Stimulated activated CD4-positive, alpha-beta T cell treated with anti-CD3 and anti-CD28 coated beads, Interleukin-2, amount 100 ng/mL, for 48 hours (primary cell): Measurements from ENCODE around the gene AP4E1.
A peak's percentile ranks its signal among the peaks of the same experiment; 100 is the strongest.
"Not testable (repeated sequence)": the region's sequence is repeated elsewhere in the genome, so short reads cannot be mapped to it uniquely, and the experiment has no call there.

ENCODE experiments used
- DNase-seq, 2 donors: peaks; one replicate each; pipeline ENCODE4 v3.0.0-alpha.2; 2020

The AP4E1 gene

GRCh38 chr15:50908209-50909009 is at the start of gene AP4E1:
Gene AP4E1, plus strand, starts transcription at chr15:50908683. Its CDS starts 96 bp downstream, at chr15:50908779.
- peak; percentile 92 to 95 for DNase-seq

DNA sequence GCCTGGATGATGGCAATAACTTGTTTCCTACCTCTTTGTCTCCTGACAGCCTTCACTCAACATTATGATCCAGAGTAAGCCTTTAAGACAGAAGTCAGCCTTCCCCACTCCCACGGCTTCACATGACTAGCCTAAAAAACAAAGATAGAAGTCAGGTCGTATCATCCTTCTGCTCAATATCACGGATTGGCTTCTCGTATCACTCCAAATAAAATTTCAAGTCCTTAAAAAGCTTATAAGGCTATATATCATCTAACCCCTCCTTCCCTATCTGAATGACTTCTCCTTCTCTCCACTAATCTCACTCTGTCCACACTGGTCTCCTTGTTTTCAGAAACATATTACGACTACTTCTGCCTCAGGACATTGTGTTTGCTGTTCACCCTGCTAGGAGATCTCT is 47.7 kb upstream of the AP4E1 start:
- DNase-seq: no peak

DNA sequence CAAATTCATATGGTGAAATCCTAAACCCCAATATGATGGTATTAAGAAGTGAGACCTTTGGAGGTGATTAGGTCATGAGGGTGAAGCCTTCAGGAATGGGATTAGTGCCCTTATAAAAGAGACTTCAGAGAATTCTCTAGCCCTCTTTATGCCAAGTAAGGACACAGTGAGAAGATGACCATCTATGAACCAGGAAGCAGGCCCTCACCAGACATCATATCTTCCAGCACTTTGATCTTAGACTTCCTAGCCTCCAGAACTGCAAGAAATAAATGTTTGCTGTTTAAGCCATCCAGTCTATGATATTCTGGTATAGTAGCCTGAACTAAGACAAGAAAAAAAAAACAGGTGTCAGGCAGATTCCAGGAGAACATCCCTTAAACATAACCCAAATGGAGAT is 45.9 kb upstream of the AP4E1 start:
- no peak for DNase-seq

DNA sequence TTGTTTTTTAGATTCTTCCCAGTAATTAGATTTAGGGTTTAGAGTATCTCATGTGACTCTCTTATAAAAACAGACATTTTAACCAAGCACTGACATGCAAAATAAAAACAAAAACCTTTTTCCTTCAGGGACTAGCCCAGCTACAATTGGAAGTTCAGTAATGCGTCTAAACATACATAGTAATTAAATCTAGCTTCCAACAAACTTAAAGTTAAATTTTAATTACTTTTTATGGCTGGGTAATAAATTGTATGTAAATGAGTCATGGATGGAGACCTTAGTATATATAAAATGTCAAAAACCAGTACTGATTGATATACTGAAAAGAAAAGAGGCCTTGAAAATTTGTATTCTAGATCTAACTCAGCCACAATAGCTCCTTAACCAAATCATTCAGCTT is 43.6 kb upstream of the AP4E1 start:
- no peak for DNase-seq

GRCh38 chr15:50865515-50866353 is 42.7 kb upstream of the AP4E1 start:
- no peak for DNase-seq

GRCh38 chr15:50871832-50872231 is 36.7 kb upstream of the AP4E1 start:
- DNase-seq: no peak

DNA sequence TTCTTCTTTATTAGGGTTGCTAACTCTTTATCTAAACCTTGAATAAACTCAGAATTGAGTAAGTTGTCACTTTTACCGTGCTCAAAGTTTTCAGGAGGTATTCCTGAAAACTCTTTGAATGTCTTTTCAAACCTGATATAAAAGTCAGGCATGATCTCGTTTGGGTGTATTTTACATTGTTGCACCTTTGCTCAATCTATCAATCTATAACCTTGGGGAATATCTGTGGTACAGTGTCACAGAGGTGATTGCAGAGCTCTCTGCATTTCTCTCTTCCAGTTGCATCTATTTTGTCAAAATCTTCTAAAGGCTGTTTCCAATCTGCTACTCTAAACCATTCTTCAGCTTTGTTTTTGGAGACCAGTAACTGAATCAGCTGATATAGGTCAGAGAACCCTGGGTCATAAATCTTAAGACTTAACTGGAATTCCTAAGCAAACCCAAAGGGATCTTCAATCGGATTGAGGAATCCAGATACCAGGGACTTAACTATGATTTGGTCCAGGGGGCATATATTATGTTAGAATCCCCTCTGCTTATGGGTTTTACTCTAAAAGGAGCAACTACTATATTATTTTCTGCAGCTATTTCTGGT is 35.6 kb upstream of the AP4E1 start:
- DNase-seq: no peak

GRCh38 chr15:50873935-50874361 is 34.5 kb upstream of the AP4E1 start:
- DNase-seq: no peak

DNA sequence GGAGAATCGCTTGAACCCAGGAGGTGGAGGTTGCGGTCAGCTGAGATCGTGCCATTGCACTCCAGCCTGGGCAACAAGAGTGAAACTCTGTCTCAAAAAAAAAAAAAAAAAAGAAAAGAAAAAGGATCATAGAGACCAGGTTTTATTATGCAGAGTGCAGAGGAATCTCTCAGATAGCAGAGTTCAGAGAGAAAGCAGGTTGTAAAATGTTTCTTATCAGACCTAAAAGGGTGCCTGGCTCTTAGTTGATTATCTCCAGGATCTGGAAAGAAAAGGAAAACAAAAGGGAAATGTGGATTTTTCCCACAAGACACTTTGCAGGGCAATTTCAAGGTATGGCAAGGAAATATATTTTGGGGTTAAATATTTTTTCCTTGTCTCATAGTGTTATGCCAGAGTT is 33.2 kb upstream of the AP4E1 start:
- DNase-seq: not testable (repeated sequence)

DNA sequence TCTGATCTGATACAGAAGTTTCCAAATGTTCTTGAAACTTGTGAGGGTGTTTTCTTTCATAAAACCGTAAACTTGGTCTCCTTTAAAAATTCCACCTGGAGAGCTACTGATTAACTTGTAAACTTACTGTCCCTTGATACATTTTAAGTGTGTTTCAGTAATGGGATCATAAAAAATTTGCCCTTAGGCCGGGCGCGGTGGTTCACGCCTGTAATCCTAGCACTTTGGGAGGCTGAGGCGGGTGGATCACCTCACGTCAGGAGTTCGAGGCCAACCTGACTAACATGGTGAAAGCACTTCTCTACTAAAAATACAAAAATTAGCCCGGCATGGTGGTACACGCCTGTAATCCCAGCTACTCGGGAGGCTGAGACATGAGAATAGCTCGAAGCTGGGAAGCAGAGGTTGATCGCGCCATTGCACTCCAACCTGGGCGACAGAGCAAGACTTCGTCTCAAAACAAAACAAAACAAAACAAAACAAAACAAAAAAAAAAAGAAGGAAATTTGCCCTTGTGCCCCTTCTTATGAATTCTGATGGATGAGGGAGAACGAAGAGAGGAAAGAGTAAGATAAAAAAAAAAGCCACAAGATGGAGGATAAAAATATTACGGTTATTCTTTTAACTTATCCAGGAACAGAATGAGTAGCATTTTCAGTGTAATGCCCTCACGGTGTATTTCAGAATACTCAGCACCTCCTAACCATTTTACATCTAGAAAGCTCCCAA is 32.1 kb upstream of the AP4E1 start:
- DNase-seq: no peak

- DNase-seq: peak; percentile 76 to 85
Observed at GRCh38 chr15:50876989-50877360, 31.5 kb upstream of the AP4E1 start.

DNA sequence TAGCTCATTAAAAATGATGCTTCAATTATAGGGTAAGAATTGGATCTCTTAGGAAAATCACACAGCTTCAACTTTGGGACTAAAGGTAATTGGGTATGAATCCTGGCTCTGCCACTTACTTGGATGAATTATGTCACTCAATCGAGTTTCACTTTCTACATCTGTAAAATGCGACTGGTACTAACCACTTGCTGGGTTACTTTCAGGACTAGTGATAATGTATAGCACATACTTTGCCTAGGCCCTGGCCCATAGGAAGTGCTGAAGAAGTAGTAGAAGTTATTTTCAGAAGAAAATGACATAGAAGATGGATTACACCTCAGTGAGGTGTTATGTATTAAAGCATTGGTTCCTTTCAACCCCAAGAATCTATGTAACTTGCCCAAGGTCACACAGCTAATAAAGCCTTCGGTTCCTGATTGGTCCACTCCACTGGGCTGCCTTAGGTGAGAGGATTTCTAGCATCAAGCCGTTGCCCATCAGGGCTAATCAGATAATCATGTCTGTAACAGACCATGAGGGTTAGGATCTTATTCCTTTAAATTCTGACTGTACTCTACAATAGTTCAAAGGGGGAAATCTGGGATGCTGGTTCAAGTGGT is 29.4 kb upstream of the AP4E1 start:
- no peak for DNase-seq

DNA sequence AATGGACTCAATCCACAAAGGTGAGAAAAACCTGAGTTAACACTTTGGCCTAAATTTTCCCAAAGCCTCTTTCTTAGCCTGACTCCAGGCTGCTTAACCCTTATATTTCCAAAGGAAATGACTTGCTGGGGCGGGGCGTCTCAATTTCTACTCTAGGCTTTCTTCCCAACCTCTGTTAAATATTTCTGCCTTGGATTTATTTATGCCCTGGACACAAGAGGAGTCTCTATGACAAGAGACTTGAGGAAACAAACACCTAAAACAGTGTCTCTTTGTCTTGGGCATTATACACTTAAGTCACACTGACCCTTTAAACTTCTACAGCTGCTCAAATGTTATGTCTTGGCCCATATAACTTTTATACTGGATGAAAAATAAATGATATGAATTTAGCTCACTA is 28.3 kb upstream of the AP4E1 start:
- DNase-seq: no peak

GRCh38 chr15:50880651-50881114 is 27.8 kb upstream of the AP4E1 start:
- DNase-seq: no peak

DNA sequence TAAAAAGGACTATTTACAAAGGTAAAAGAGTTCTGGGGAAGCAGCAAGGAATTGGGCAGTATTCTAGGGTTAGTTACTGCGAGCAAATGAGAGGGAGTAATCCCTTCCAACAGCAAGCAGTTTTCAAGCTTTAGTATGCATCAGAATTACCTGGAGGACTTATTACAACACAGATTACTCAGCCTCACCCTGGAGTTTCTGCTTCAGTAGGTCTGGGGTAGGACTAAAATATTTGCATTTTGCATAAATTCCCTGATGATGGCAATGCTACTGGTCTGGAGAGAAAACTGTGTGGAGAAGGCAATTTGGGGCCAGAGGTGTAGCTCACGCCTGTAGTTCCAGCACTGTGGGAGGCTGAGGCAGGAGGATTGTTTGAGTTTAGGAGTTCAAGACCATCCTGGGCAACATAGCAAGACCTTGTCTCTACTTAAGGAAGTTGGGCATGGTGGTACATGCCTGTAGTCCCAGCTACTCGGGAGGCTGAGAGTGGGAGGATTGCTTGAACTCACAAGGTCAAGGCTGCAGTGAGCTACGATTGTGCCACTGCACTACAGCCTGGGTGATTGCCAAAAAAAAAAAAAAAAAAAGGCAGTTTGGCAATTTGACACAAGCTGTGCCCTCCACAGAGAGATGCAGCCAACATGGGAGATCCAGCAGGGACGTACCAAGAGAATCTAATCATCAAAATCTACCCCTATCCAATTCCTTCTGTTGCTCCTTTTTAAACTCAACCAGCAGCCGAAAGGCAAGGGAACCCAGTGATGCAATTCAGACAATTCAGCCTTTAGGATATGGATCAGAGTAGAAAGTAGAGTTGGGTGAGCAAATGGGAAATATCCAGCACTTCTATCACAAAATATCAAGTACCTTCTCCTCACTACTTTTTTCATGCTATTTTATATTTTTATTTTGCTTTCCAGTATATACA is 27.1 kb upstream of the AP4E1 start:
- DNase-seq: no peak

DNA sequence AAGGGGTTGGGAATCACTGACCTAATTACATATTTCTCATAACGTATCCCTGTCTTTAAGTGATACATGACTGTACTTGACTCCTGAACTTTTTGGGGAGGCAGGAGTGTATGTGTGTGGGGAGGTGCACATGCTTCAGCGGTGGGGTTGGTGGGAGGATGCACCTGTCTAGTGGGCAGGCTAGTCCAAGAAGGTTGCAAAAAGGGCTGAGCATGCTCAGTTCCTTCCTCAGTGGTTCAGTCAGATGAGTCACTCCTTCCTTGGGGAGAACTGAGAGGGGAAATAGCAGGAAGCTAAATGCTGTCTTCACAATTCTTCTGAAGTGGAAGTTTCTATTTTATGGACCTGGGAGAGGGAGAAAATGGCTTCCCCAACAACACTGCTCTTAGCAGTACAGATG is 24.6 kb upstream of the AP4E1 start:
- DNase-seq: no peak

DNA sequence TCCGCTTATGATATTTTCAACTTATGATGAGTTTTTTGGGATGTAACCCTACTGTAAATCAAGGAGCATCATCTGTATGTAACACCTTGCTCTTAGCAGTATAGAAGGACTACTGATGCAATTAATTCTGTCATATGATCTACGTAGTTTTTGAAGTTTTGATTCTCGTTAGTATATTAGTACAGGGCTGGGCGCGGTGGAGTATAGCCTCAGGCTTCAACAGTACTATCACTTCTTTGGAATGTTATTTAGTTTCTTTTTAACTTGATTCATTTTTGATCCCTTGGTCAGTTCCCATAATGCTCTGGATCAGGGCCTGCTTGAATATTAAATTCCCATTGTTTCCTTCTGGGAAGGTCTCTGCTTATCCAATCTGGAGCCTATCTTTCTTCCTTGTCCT is 23.9 kb upstream of the AP4E1 start:
- no peak for DNase-seq

DNA sequence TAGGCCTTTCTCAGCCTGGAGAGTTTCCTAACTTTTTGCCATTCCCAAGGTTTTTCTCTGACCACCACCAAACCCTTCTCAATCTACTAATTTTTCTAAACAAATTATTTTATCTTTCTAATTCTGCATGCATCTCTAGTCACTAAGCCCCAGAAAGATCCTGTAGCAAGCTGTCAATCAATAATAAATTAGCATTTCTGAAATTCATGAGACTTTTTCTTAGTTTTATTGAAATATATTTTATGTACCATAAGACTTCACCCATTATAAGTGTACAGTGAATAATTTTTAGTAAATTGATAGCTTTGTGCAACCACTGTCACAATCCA is 22.4 kb upstream of the AP4E1 start:
- no peak for DNase-seq

GRCh38 chr15:50886611-50887345 is 21.7 kb upstream of the AP4E1 start:
- DNase-seq: no peak

DNA sequence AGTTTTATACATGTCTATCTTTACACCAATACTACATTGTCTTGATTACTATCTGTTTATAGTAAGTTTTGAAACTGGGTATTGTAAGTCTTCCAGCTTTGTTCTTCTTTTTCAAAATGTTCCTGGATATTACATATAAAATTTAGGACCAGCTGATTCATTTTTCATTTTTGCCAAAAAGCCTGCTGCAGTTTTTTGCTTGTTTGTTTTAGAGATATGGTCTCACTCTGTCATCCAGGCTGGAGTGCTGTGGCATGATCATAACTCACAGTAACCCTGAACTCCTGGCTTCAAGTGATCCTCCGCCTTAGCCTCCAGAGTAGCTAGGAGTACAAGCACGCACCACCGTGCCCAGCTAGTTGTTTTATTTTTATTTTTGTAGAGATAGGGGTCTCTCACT is 20.4 kb upstream of the AP4E1 start:
- DNase-seq: no peak

DNA sequence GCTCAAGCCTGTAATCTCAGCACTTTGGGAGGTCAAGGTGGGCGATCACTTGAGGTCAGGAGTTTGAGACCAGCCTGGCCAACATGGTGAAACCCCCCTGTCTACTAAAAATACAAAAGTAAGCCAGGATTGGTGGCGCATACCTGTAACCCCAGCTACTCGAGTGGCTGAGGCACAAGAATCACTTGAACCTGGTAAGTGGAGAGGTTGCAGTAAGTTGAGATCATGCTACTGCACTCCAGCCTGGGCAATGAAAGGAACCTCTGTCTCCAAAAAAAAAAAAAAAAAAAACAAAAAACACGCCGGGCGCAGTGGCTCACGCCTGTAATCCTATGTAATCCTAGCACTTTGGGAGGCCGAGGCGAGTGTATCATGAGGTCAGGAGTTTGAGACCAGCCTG is 18.9 kb upstream of the AP4E1 start:
- no peak for DNase-seq
